Measurements from ENCODE around the gene OR2L8.

OR2L8 gene

GRCh38 chr1:247966532-247967204, 18.0 kb downstream of the OR2L8 start:
- no peak overlapping the region for H3K4me3 ChIP-seq (ENCODE audit: low read depth, low read length)
- TF ChIP-seq CTCF (IDR thresholded peaks at IDR 0.05; ENCODE audit: low read depth, low read length, missing control alignments) = no peak
- peak; percentile 10 for DNase-seq (ENCODE audit: low read depth)

GRCh38 chr1:247992986-247993385, 44.3 kb downstream of the OR2L8 start:
- TF ChIP-seq CTCF (IDR thresholded peaks at IDR 0.05; ENCODE audit: low read depth, low read length, missing control alignments) = no peak
- no peak for DNase-seq (ENCODE audit: low read depth)
- no peak overlapping the region for H3K4me3 ChIP-seq (ENCODE audit: low read depth, low read length)

GRCh38 chr1:247998811-247999210, 50.2 kb downstream of the OR2L8 start:
- H3K4me3 ChIP-seq (ENCODE audit: low read depth, low read length) = no peak overlapping the region
- no peak for DNase-seq (ENCODE audit: low read depth)
- no peak for TF ChIP-seq CTCF (IDR thresholded peaks at IDR 0.05; ENCODE audit: low read depth, low read length, missing control alignments)
